Lower leg skin (tissue), 3 donors: ENCODE data around the gene ANKEF1.

Experiments used
- CTCF ChIP-seq, 3 donors: fragments of 450-650 bp; IDR thresholded peaks; one replicate each; pipeline ENCODE4 v1.5.1; 2016; ENCODE audit warnings: antibody characterized with exemption in 3 of 3, mild to moderate bottlenecking in 3 of 3, moderate library complexity in 2 of 3
- POLR2A ChIP-seq, 2 donors: fragments of 450-650 bp; IDR thresholded peaks; one replicate each; pipeline ENCODE4 v1.6.1; 2016 to 2017; ENCODE audit warnings: antibody characterized with exemption in 2 of 2, mild to moderate bottlenecking in 1 of 2, moderate library complexity in 1 of 2

- TF ChIP-seq CTCF (IDR thresholded peaks at IDR 0.05) (no peak), POLR2A (IDR thresholded peaks at IDR 0.05) (no peak)
Measured at GRCh38 chr20:10074513-10074912, 39.7 kb downstream of the ANKEF1 start.
